Ishikawa (cell line): ENCODE data around the gene PTPRM.

ENCODE experiments used
- CEBPB ChIP-seq: IDR thresholded peaks from 2 replicates; pipeline ENCODE4 v1.6.1; 2012
- CREB1 ChIP-seq: IDR thresholded peaks from 2 replicates; pipeline ENCODE4 v1.6.1; 2012; ENCODE audit warnings: low read depth
- EGR1 ChIP-seq: IDR thresholded peaks from 2 replicates; pipeline ENCODE4 v1.6.1; 2012
- EP300 ChIP-seq: IDR thresholded peaks from 2 replicates; pipeline ENCODE4 v1.6.1; 2012; ENCODE audit warnings: borderline replicate concordance
- FOXM1 ChIP-seq: IDR thresholded peaks from 2 replicates; pipeline ENCODE4 v1.6.1; 2012; ENCODE audit warnings: low read depth, borderline replicate concordance
- MAX ChIP-seq: IDR thresholded peaks from 2 replicates; pipeline ENCODE4 v1.6.1; 2012
- NFIC ChIP-seq: IDR thresholded peaks from 2 replicates; pipeline ENCODE4 v1.6.1; 2012
- RAD21 ChIP-seq: IDR thresholded peaks from 2 replicates; pipeline ENCODE4 v1.6.1; 2012; ENCODE audit warnings: low read depth
- REST ChIP-seq: IDR thresholded peaks from 2 replicates; pipeline ENCODE4 v1.6.1; 2012; ENCODE audit warnings: low read depth, mild to moderate bottlenecking
- TAF1 ChIP-seq: IDR thresholded peaks from 2 replicates; pipeline ENCODE4 v1.6.1; 2012; ENCODE audit warnings: low read depth, mild to moderate bottlenecking
- TCF12 ChIP-seq: IDR thresholded peaks from 2 replicates; pipeline ENCODE4 v1.6.1; 2012; ENCODE audit warnings: low read depth
- TEAD4 ChIP-seq: IDR thresholded peaks from 2 replicates; pipeline ENCODE4 v1.6.1; 2012
- YY1 ChIP-seq: IDR thresholded peaks from 2 replicates; pipeline ENCODE4 v1.6.1; 2012; ENCODE audit warnings: low read depth
- ZBTB7A ChIP-seq: IDR thresholded peaks from 2 replicates; pipeline ENCODE4 v1.6.1; 2012; ENCODE audit warnings: low read depth
- TF ChIP-seq, protein P1 (sequence below): IDR thresholded peaks from 2 replicates; pipeline ENCODE4 v1.6.1; 2012

Gene PTPRM

GRCh38 chr18:8065284-8065683 lies 498.2 kb downstream of the PTPRM start:
- no peak for TF ChIP-seq NFIC
- TF ChIP-seq, protein P1, sequence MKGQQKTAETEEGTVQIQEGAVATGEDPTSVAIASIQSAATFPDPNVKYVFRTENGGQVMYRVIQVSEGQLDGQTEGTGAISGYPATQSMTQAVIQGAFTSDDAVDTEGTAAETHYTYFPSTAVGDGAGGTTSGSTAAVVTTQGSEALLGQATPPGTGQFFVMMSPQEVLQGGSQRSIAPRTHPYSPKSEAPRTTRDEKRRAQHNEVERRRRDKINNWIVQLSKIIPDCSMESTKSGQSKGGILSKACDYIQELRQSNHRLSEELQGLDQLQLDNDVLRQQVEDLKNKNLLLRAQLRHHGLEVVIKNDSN: no peak
- TF ChIP-seq CEBPB: no peak
- no peak for TF ChIP-seq EGR1
- TF ChIP-seq TAF1: no peak
- no peak for TF ChIP-seq ZBTB7A
- TF ChIP-seq YY1: no peak
- no peak for TF ChIP-seq EP300
- no peak for TF ChIP-seq RAD21
- no peak for TF ChIP-seq CREB1
- TF ChIP-seq TCF12: no peak
- TF ChIP-seq REST: no peak
- TF ChIP-seq MAX: no peak
- TF ChIP-seq FOXM1: no peak
- no peak for TF ChIP-seq TEAD4

DNA sequence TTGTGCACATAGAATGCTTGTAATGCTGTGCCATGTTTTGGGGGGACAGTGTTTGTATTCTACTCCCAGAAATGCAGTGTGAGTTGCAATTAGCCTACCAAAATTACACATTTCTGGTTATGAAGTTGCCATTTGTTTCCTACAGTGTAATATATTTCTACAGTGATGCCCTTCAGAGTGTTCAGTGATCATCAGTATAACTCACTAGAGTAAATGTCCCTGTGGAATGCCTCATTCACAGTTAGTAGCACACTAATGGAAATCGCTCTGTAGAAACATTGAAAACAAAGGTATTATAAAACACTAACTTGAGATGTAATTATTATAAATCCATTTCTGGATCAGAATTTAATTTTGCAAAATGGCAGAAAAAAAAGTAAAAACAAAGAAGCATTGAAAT lies 498.7 kb downstream of the PTPRM start:
- no peak for TF ChIP-seq EP300
- TF ChIP-seq ZBTB7A: no peak
- TF ChIP-seq TAF1: no peak
- no peak for TF ChIP-seq EGR1
- no peak for TF ChIP-seq NFIC
- TF ChIP-seq CREB1: no peak
- no peak for TF ChIP-seq REST
- no peak for TF ChIP-seq MAX
- TF ChIP-seq FOXM1: no peak
- no peak for TF ChIP-seq CEBPB
- TF ChIP-seq TEAD4: no peak
- no peak for TF ChIP-seq RAD21
- TF ChIP-seq, protein P1: no peak
- no peak for TF ChIP-seq YY1
- no peak for TF ChIP-seq TCF12

- no peak for TF ChIP-seq CEBPB
- TF ChIP-seq CREB1: no peak
- no peak for TF ChIP-seq TCF12
- no peak for TF ChIP-seq RAD21
These were observed 502.6 kb downstream of the PTPRM start for GRCh38 chr18:8069708-8070107.

DNA sequence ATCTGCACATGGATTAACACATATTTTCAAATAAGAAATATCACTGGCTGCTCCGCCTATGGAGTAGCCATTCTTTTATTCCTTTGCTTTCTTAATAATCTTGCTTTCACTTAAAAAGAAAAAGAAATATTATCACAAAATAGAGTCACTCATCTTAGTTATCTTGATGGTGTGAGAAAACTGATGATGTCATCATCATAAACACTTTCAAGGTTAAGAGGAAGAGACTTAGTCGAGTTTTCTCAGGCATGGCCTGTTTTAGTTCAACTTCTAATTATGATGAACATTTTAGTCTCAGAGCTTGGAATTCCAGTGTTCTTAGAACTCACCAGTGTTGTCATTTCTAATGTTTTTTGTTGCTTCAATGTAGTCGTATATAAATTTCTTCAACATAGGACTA lies 506.1 kb downstream of the PTPRM start:
- TF ChIP-seq YY1: no peak
- TF ChIP-seq REST: no peak
- TF ChIP-seq NFIC: no peak

GRCh38 chr18:8080092-8080491 lies 513.0 kb downstream of the PTPRM start:
- TF ChIP-seq NFIC (no peak), TAF1 (no peak), YY1 (no peak), EP300 (no peak), RAD21 (no peak), EGR1 (no peak), TEAD4 (no peak), MAX (no peak)
- TF ChIP-seq, protein P1: no peak
